HL-60 (cell line): Measurements from ENCODE around the gene RAD1.

Experiments
- DNase-seq, 2 experiments: peaks; one replicate each; pipeline ENCODE4 v3.0.0-alpha.2; 2010 to 2020; ENCODE audit warnings: low read depth in 1 of 2, low spot score in 1 of 2
- H3K27ac ChIP-seq: fragments of 250-450 bp; sonication (Bioruptor Pico); replicated peaks from 2 replicates; pipeline ENCODE4 v1.5.1; 2020; ENCODE audit warnings: mild to moderate bottlenecking, moderate library complexity
- H3K27me3 ChIP-seq: fragments of 250-450 bp; sonication (Bioruptor Pico); 2 replicates; pipeline ENCODE4 v1.5.1; 2021; ENCODE audit warnings: mild to moderate bottlenecking, moderate library complexity; ENCODE audit not compliant: insufficient read depth, poor library complexity, severe bottlenecking
- H3K4me3 ChIP-seq: replicated peaks from 2 replicates; pipeline ENCODE4 v1.5.1; 2011; ENCODE audit warnings: mild to moderate bottlenecking, control low read depth, low read length; ENCODE audit not compliant: insufficient read depth
- CTCF ChIP-seq: IDR thresholded peaks from one replicate; pipeline ENCODE4 v1.5.1; 2011; ENCODE audit warnings: low read length, control low read depth, inconsistent platforms; ENCODE audit not compliant: insufficient read depth
- GABPA ChIP-seq: IDR thresholded peaks from 2 replicates; pipeline ENCODE4 v1.6.1; 2012; ENCODE audit warnings: low read depth
- POLR2AphosphoS5 ChIP-seq: IDR thresholded peaks from 2 replicates; pipeline ENCODE4 v1.6.1; 2012; ENCODE audit warnings: low read depth
- SPI1 ChIP-seq: IDR thresholded peaks from 2 replicates; pipeline ENCODE4 v1.6.1; 2012; ENCODE audit warnings: low read depth, mild to moderate bottlenecking, borderline replicate concordance
- TF ChIP-seq, protein P1 (sequence below): IDR thresholded peaks from 2 replicates; pipeline ENCODE4 v1.6.1; 2012; ENCODE audit warnings: low read depth; ENCODE audit not compliant: insufficient replicate concordance

RAD1 gene

GRCh38 chr5:34957857-34958690 lies 42.8 kb upstream of the RAD1 start:
- no peaks in the 10 kb centered on the region for H3K27me3 ChIP-seq
- DNase-seq: peak in 1 of 2 experiments; percentile 12
- no peak overlapping the region for H3K27ac ChIP-seq
- H3K4me3 ChIP-seq: no peak overlapping the region
- TF ChIP-seq CTCF: no peak
- TF ChIP-seq, protein P1, sequence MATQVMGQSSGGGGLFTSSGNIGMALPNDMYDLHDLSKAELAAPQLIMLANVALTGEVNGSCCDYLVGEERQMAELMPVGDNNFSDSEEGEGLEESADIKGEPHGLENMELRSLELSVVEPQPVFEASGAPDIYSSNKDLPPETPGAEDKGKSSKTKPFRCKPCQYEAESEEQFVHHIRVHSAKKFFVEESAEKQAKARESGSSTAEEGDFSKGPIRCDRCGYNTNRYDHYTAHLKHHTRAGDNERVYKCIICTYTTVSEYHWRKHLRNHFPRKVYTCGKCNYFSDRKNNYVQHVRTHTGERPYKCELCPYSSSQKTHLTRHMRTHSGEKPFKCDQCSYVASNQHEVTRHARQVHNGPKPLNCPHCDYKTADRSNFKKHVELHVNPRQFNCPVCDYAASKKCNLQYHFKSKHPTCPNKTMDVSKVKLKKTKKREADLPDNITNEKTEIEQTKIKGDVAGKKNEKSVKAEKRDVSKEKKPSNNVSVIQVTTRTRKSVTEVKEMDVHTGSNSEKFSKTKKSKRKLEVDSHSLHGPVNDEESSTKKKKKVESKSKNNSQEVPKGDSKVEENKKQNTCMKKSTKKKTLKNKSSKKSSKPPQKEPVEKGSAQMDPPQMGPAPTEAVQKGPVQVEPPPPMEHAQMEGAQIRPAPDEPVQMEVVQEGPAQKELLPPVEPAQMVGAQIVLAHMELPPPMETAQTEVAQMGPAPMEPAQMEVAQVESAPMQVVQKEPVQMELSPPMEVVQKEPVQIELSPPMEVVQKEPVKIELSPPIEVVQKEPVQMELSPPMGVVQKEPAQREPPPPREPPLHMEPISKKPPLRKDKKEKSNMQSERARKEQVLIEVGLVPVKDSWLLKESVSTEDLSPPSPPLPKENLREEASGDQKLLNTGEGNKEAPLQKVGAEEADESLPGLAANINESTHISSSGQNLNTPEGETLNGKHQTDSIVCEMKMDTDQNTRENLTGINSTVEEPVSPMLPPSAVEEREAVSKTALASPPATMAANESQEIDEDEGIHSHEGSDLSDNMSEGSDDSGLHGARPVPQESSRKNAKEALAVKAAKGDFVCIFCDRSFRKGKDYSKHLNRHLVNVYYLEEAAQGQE: no peak

- Histone ChIP-seq H3K27me3 (no peaks in the 10 kb centered on the region), H3K27ac (no peak overlapping the region), H3K4me3 (no peak overlapping the region)
- no peak for TF ChIP-seq POLR2AphosphoS5
- TF ChIP-seq GABPA: no peak
- TF ChIP-seq CTCF: no peak
- no peak for TF ChIP-seq SPI1
- TF ChIP-seq, protein P1: no peak
- DNase-seq: no peak
Observed at GRCh38 chr5:34957321-34957720, 42.0 kb upstream of the RAD1 start.

DNA sequence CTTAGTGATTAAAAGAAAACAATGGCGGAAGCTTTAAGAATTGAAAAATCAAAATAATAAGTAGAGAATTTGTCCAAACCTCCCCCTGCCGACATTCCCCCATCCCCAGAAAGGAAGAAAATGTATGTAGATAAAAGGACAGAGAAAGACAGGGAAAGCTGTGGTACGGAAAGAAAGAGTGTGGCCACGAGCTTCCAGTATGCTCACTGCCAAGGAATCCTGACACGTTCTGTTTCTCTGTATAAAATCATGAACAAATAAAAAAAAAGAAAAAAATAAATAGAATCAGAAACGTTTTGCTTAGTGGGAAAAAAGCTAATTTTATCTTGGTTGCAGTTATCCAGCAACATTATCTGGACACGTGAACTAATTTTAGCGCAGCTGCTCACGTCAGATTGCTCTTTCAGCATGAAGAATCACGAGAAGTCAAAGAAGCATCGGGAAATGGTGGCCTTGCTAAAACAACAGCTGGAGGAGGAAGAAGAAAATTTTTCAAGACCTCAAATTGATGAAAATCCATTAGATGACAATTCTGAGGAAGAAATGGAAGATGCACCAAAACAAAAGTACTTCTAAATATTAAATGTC lies 29.2 kb upstream of the RAD1 start:
- no peaks in the 10 kb centered on the region for H3K27me3 ChIP-seq
- no peak overlapping the region for H3K4me3 ChIP-seq
- no peak for DNase-seq
- TF ChIP-seq CTCF: no peak
- no peak for TF ChIP-seq POLR2AphosphoS5
- TF ChIP-seq, protein P1: no peak
- no peak for TF ChIP-seq GABPA
- no peak for TF ChIP-seq SPI1
- H3K27ac ChIP-seq: no peak overlapping the region
